IMR-90 (cell line): ENCODE measurements around the gene RCN1. TPM values are rescaled to one million over a fixed set of nuclear protein-coding genes. Genes with fewer than 3 reads are reported as not detected.

Source experiments
- ATAC-seq: fragments of 200-7000 bp; cut with Tn5 transposase; 2 replicates; pipeline ENCODE4 v1.9.1; 2020; ENCODE audit warnings: low read depth, mild to moderate bottlenecking, moderate library complexity
- BruUV-seq: library from RNA; stranded (reverse); fragments of 400-500 nt; replicated peaks from 2 replicates; lab custom pipeline; 2021; lab: Mats Ljungman, UMichigan
- CTCF ChIA-PET: fragments of 300-600 bp; formaldehyde crosslinking; extraction: SDS; loops from one replicate; lab custom pipeline; 2021; ENCODE audit warnings: antibody characterized with exemption; lab: Yijun Ruan, JAX
- POLR2A ChIA-PET: fragments of 300-600 bp; sonication (Branson Sonifier 250); formaldehyde crosslinking; loops from one replicate; lab custom pipeline; 2022; ENCODE audit warnings: antibody characterized with exemption; ENCODE audit not compliant: unreplicated experiment; lab: Charles Lee
- DNase-seq: peaks from one replicate; pipeline ENCODE4 v3.0.0; 2013
- H2AFZ ChIP-seq: replicated peaks from 2 replicates; pipeline ENCODE3; 2013; ENCODE audit warnings: low read length, mild to moderate bottlenecking; ENCODE audit not compliant: poor library complexity
- H2AK5ac ChIP-seq: 2 replicates; pipeline ENCODE4 v1.6.1; 2013; ENCODE audit warnings: low read depth, low read length, inconsistent platforms
- H2AK9ac ChIP-seq: replicated peaks from 2 replicates; pipeline ENCODE3; 2013; ENCODE audit warnings: mild to moderate bottlenecking, low read depth, low read length, moderate library complexity; ENCODE audit not compliant: poor library complexity
- H2BK120ac ChIP-seq: 2 replicates; pipeline ENCODE4 v1.6.1; 2013; ENCODE audit warnings: low read depth, low read length, inconsistent platforms
- H2BK15ac ChIP-seq: 3 replicates; pipeline ENCODE4 v1.6.1; 2013; ENCODE audit warnings: low read depth, low read length, inconsistent platforms
- H2BK20ac ChIP-seq: 2 replicates; pipeline ENCODE4 v1.6.1; 2013; ENCODE audit warnings: low read depth, mild to moderate bottlenecking, inconsistent platforms, low read length, moderate library complexity
- H2BK5ac ChIP-seq: 2 replicates; pipeline ENCODE4 v1.6.1; 2013; ENCODE audit warnings: mild to moderate bottlenecking, low read depth, low read length, inconsistent platforms; ENCODE audit not compliant: poor library complexity, severe bottlenecking
- H3K14ac ChIP-seq: replicated peaks from 2 replicates; pipeline ENCODE4 v1.6.1; 2013; ENCODE audit warnings: low read depth, low read length, inconsistent platforms
- H3K18ac ChIP-seq: 2 replicates; pipeline ENCODE4 v1.6.1; 2013; ENCODE audit warnings: low read depth, low read length, control low read depth
- H3K23ac ChIP-seq: 2 replicates; pipeline ENCODE4 v1.6.1; 2013; ENCODE audit warnings: low read depth, low read length, inconsistent platforms
- H3K27ac ChIP-seq: 2 replicates; pipeline ENCODE4 v1.5.1; 2013; ENCODE audit warnings: mild to moderate bottlenecking, control low read depth, low read length; ENCODE audit not compliant: insufficient read depth
- H3K27me3 ChIP-seq: 2 replicates; pipeline ENCODE4 v1.6.1; 2013; ENCODE audit warnings: low read length; ENCODE audit not compliant: control insufficient read depth, insufficient read depth
- H3K36me3 ChIP-seq: 2 replicates; pipeline ENCODE4 v1.6.1; 2013; ENCODE audit warnings: low read length, mixed read lengths; ENCODE audit not compliant: control insufficient read depth, insufficient read depth
- H3K4ac ChIP-seq: 2 replicates; pipeline ENCODE4 v1.6.1; 2013; ENCODE audit warnings: low read depth, low read length, inconsistent platforms
- H3K4me1 ChIP-seq: 2 replicates; pipeline ENCODE4 v1.6.1; 2013; ENCODE audit warnings: low read length, mixed read lengths; ENCODE audit not compliant: control insufficient read depth, insufficient read depth
- H3K4me2 ChIP-seq: 2 replicates; pipeline ENCODE4 v1.6.1; 2013; ENCODE audit warnings: low read depth, mild to moderate bottlenecking, control low read depth, low read length, moderate library complexity
- H3K4me3 ChIP-seq: 2 replicates; pipeline ENCODE4 v1.5.1; 2013; ENCODE audit warnings: low read depth, mild to moderate bottlenecking, control low read depth, low read length, moderate library complexity; ENCODE audit not compliant: insufficient read depth
- H3K56ac ChIP-seq: 2 replicates; pipeline ENCODE4 v1.6.1; 2013; ENCODE audit warnings: low read length, inconsistent platforms; ENCODE audit not compliant: insufficient read depth; ENCODE audit errors: extremely low read depth
- H3K79me1 ChIP-seq, 2 experiments: 2 replicates each; pipeline ENCODE4 v1.6.1; 2013; ENCODE audit warnings: low read length in 2 of 2, inconsistent platforms in 1 of 2, low read depth in 1 of 2
- H3K9ac ChIP-seq: 2 replicates; pipeline ENCODE4 v1.6.1; 2013; ENCODE audit warnings: low read depth, low read length, control low read depth
- H3K9me1 ChIP-seq: 2 replicates; pipeline ENCODE4 v1.6.1; 2013; ENCODE audit warnings: low read length, inconsistent platforms; ENCODE audit not compliant: insufficient read depth
- H3K9me3 ChIP-seq: 2 replicates; pipeline ENCODE4 v1.6.1; 2013; ENCODE audit warnings: low read length; ENCODE audit not compliant: control insufficient read depth, insufficient read depth
- H4K20me1 ChIP-seq: 2 replicates; pipeline ENCODE4 v1.6.1; 2013; ENCODE audit warnings: low read length, inconsistent platforms; ENCODE audit not compliant: insufficient read depth
- H4K5ac ChIP-seq: 2 replicates; pipeline ENCODE4 v1.6.1; 2013; ENCODE audit warnings: mild to moderate bottlenecking, low read depth, low read length, control low read depth
- H4K8ac ChIP-seq, 2 experiments: 2 replicates each; pipeline ENCODE4 v1.6.1; 2013; ENCODE audit warnings: low read depth in 2 of 2, low read length in 2 of 2, control low read depth in 1 of 2, inconsistent platforms in 1 of 2
- H4K91ac ChIP-seq: 2 replicates; pipeline ENCODE4 v1.6.1; 2013; ENCODE audit warnings: low read depth, low read length, inconsistent platforms; ENCODE audit not compliant: insufficient read depth
- MAFK ChIP-seq: IDR thresholded peaks from 2 replicates; pipeline ENCODE4 v1.6.1; 2012; ENCODE audit warnings: low read depth, low read length, improper control_type of control experiment
- WGBS, 2 experiments: methylation state at CpG; one replicate each; pipeline versions ENCODE4 v1.1.5 to v1.1.7; 2013; ENCODE audit warnings: missing lambda C conversion rate in 2 of 2; ENCODE audit not compliant: insufficient read length in 1 of 2; ENCODE audit errors: extremely low coverage in 2 of 2; 5-methylcytosine and 5-hydroxymethylcytosine counted together
- dilution Hi-C: fragments of 300-500 bp; cut with HindIII; formaldehyde crosslinking; loops from one replicate; pipeline ENCODE4 v1.14.3; 2018; ENCODE audit warnings: low sequenced_read_pairs; ENCODE audit not compliant: unreplicated experiment
- in situ Hi-C: fragments of 300-500 bp; cut with MboI; formaldehyde crosslinking; loops from 3 replicates; pipeline ENCODE4 v1.14.3; 2019; ENCODE audit warnings: low sequenced_read_pairs, inconsistent platforms, mixed read lengths
- intact Hi-C: fragments of 100-400 bp; cut with micrococcal nuclease; formaldehyde crosslinking; loops from 2 replicates; pipeline ENCODE4 v1.10.0; 2022
- polyA plus RNA-seq, 3 experiments: library from polyadenylated mRNA; depleted of rRNA; stranded (reverse); fragments of >200 nt; gene quantifications; 2 replicates each; pipeline ENCODE4 v1.2.3, GENCODE V29; 2012; ENCODE audit warnings: low replicate concordance in 1 of 3
- total RNA-seq: library from RNA; depleted of rRNA; stranded (reverse); fragments of >200 nt; gene quantifications from 2 replicates; pipeline ENCODE4 v1.2.3, GENCODE V29; 2012

Gene RCN1
- total and polyA plus RNA-seq, 2 of the 4 experiments (the other 2 are of a cell fraction), result 129 to 193 TPM

DNA sequence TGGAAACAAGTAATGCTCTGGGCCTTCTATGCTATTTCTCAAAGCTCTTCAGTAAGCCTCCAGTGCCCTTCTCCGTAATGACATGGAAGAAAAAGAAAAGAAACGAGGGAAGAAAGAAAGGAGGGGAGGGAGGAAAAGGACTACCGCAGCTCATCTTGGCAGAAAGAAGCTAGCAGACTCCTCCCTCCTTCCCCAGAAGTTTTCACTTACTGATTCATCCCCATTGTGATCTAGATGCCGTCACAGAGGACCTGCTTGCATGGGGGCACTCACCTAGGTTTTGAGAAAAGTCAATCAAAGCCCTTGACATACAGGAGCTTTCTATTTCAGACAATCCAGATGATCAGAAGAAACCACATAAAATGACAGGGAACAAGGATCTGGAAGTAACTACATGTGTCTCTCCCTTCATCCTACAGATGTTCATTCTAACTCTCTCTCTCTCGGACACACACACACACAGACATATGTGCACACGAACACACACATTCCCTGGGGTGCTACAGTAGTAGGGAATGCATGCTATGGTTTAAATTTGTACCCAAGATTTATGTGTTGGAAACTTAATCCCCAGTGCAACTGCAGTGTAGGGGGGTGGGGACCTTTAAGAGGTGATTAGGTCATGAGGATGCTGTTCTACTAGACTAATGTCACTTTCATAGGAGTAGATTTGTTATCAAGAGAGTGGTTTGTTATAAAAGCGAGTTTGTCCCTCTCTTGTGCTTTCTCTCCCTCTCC lies 37.6 kb upstream of the RCN1 start:
- Histone ChIP-seq H3K27me3 (peaks cover 68% of the 10 kb centered on the region), H3K9me1 (no peaks in the 10 kb centered on the region), H4K91ac (no peak overlapping the region), H2AK5ac (no peak overlapping the region), H2BK20ac (no peak overlapping the region), H3K27ac (no peak overlapping the region), H3K9ac (no peak overlapping the region), H2BK120ac (no peak overlapping the region), H3K9me3 (no peaks in the 10 kb centered on the region), H3K4me3 (no peak overlapping the region), H3K14ac (no peak overlapping the region), H2BK5ac (no peak overlapping the region), H3K36me3 (no peaks in the 10 kb centered on the region), H2AFZ (no peak overlapping the region), H3K4me1 (no peaks in the 10 kb centered on the region), H3K23ac (no peak overlapping the region), H3K4ac (no peak overlapping the region), H4K20me1 (no peaks in the 10 kb centered on the region), H3K4me2 (no peak overlapping the region), H2AK9ac (no peak overlapping the region), H4K8ac (no peak overlapping the region), H2BK15ac (no peak overlapping the region), H4K5ac (no peak overlapping the region), H3K79me1 (no peaks in the 10 kb centered on the region), H3K18ac (no peak overlapping the region), H3K56ac (no peak overlapping the region)
- DNase-seq (no peak), ATAC-seq (no peak)
- ChIA-PET CTCF (interaction anchor here (1.4 to 4.2 kb wide), 4 partner anchors 14 to 122 kb away, joined by 4 to 24 read pairs (median 11); no protein-coding TSS in a partner anchor), POLR2A (interaction anchor here (0.6 to 0.7 kb wide), 2 partner anchors 36 to 82 kb away, joined by 3 read pairs; no protein-coding TSS in a partner anchor)
- in situ Hi-C loops (loop anchor here (5.0 kb wide), 1 partner anchor 119 kb away; no protein-coding TSS in a partner anchor), dilution Hi-C loops (loop anchor here (25.0 kb wide), 1 partner anchor 109 kb away; no protein-coding TSS in a partner anchor), intact Hi-C loops (loop anchor here (2.0 to 5.0 kb wide), 2 partner anchors 243 to 816 kb away; no protein-coding TSS in a partner anchor)
- no CpG with 5 or more reads among the region's 7 CpGs for WGBS, 2 experiments
- no peak for TF ChIP-seq MAFK
- BruUV-seq, result no TSS peak
